ENCODE measurements around the gene ATP5F1A.

The ATP5F1A gene

DNA sequence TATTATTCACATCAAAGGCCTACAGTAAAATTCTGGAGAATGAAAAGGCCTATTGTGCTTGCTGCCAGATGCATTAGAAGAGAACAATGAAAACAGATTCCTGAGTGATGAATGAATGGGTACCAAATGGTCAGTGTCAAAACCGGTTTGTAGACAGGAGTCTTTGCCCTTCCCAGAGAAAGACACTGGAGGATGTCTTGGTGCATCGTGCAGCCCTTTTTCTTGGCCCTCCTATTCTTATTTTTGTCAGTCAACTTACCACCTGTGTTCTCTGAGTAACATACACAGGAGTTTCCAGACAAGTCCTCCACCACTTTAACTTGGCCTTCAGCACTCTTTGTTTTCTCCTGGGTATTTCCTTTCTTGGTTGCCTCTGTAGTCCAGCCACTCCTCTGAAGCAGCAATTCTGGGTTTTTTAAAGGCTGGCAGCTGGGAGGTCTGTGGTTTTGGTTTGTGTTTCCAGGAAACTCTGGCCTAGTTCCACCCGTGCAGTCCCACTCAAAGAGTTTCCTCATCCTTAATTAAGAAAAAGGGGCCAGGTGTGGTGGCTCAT, 55.4 kb downstream of the ATP5F1A start:
- FAIRE-seq = no peak

DNA sequence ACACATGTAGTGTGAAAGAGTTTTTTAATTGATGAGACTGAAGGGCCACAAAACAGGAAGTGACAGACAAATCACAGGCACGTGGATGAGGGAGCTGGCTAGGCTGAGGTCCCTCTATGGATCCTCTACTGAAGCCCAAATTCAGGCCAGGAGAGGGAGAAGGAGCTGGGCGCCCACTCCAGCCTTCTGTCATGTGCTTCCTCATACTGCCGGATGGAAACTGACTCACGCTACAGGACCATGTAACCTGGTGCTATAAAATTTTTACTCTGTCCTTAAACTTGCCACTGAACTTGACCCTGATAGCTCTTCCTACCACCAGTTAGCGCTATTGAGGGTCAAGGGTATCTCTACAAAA, 57.4 kb downstream of the ATP5F1A start:
- FAIRE-seq = no peak

DNA sequence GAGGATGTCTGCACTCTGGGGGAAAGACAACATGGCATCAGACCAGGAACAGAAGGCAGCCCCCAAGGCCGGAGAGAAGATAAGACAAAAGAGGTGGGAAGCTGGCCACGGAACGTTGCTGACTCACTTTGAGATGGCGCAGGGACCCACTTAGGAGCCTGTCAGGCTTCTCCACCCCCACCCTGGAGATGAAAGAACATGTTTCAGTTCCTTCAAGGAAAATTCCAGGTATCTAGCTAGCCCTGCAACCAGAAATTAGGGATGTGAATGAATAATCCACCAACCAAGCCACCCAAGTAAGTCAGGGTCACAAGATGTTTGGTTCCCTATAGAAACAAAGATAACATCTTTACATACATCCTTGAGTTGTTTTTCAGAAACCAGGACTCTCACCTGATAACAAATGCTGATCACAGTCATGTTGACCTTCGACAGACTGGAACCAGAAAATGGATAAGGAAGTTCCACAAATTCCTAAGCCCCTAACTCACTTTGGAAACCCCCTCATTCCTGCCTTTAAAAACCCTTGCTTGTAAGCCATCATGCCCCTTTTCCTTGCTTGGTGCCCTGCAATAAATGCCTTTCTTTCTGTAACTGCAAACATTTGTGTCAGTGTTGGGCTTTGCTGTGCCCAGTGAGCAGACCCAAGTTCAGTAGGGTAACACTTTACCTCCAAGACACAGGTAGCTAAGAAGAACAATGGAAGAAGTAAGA, 57.9 kb downstream of the ATP5F1A start:
- FAIRE-seq = no peak

DNA sequence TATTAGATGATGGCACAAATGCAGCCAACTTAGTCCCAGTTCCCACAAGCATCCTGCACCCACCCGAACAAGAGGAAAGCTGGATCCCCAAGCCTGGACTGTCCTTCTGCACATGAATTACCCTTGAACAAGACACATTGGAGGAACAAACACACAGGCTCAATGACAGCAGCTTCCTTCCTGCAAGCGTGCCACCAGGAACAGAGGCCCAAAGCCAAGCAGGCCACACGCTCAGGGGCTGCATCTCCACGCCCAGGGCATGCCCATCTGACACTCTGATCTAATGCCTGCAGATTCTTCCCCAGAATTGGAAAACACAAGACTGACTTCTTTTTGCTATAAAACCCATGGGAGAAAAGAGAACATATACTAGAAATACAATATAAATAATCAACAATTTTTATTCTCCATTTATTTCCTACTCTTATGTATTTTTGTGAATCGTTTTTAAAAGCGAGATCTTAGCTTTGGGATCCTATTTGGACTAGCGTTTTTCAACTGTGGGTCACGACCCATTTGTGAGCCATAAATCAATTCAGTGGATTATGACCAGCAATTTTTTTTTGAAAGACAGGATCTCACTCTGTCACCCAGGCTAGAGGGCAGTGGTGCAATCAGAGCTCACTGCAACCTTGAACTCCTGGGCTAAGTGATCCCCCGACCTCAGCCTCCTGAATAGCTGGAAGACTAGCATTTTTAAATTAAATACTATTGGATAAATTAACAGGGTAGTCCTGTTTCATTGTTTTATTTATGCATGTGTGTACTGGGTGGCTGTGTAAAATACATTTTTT, 60.4 kb downstream of the ATP5F1A start:
- no peak for FAIRE-seq

DNA sequence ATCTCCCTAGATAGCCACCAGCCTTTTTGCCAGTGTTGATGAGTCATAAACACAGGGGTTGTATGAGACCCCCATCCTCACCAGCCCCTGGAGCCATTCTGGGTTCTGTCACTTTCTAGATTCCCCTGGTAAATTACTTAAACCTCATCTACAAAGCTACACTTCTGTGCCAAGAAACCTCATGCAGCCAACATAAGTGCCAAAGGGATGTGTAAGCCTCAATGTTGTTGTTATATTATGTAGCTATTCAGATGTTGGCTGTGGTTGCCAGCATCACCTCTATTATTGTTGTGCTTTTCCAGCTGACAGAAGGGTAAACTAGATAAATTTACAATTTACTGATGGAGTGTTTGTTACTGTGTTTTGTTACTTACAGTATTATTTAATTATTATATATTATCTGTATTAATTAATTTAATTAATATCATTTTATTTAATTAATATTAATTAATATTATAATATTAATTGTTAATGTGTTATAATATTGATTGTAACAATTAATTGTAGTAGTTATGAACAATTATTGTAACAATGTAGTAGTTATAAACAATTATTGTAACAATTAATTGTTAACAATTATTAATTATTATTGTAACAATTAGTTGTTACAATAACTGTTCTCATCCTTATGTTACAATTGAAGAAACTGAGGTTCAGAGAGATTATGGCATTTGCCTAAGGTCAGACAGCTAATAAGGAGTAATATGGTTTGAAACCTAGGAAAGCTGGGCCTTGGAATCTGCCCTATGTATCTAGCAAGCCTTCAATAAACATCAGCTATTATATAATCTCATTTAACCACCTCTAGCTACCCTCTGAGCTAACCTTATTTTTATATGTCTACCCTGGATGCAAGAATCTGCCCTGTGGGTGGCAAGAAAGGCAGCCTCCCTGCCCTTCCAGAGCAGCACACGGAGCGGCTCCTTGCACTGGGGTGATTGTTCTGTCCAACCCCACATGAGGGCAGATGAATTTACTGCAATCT, 62.1 kb downstream of the ATP5F1A start:
- FAIRE-seq = no peak

DNA sequence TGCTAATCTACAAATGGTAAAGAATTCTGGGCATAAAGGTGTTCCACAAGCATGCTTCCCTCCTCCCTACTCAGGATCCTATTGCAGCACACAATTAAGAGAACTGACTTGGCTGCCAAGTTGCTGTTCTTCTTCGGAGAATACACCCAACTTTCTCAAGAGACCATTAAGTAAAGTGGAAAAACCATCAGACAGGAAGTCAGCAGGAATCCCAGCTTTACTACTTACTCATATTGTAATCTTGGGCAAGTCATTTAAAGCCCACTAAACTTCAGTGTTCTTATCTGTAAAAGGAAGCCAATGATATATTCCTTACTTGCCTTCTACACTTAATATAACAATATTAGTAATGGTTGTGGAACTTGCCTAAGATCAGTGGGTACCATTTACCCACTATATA, 63.9 kb downstream of the ATP5F1A start:
- FAIRE-seq = no peak

DNA sequence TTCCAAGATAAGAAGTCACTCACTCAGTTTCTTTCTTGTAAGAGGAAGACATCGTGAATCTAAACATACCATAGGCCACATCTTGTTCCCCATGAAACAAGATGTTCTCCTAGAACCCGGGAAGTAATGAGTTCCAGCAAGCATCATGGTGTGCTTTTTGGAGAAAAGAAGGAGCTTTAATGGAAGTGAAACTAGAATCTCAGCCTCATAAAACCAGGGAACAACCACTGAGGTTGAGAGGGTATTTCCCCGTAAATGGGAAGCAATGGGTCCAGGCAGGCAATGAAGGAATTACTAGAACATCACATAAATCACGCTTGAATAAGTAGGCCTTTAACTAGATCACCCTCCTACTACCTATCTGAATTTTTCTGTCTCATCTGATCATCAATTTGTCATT, 66.4 kb downstream of the ATP5F1A start:
- no peak for FAIRE-seq

All from islet of Langerhans (tissue), 1 donor.